Calu3 (cell line): ENCODE measurements around the gene MMP23B. TPM values are rescaled to one million over a fixed set of nuclear protein-coding genes. Genes with fewer than 3 reads are reported as not detected.

Source experiments
- BruUV-seq: library from RNA; stranded (reverse); fragments of 400-500 nt; replicated peaks from 2 replicates; lab custom pipeline; 2021; lab: Mats Ljungman, UMichigan
- CTCF ChIA-PET: fragments of 300-600 bp; sonication (Branson Sonifier 250); formaldehyde crosslinking; loops from one replicate; lab custom pipeline; 2022; ENCODE audit warnings: antibody characterized with exemption; lab: Charles Lee
- DNase-seq: peaks from one replicate; pipeline ENCODE4 v3.0.0; 2022
- H3K27ac Mint-ChIP-seq: one replicate; pipeline ENCODE4 v1.8.0; 2022; ENCODE audit warnings: mixed read lengths; ENCODE audit not compliant: unreplicated experiment
- H3K27me3 Mint-ChIP-seq: one replicate; pipeline ENCODE4 v1.8.0; 2022; ENCODE audit warnings: mixed read lengths; ENCODE audit not compliant: unreplicated experiment
- H3K36me3 Mint-ChIP-seq: one replicate; pipeline ENCODE4 v1.8.0; 2022; ENCODE audit warnings: mild to moderate bottlenecking, moderate library complexity, mixed read lengths; ENCODE audit not compliant: insufficient read depth, unreplicated experiment
- H3K4me1 Mint-ChIP-seq: one replicate; pipeline ENCODE4 v1.8.0; 2022; ENCODE audit warnings: mild to moderate bottlenecking, low read depth, mixed read lengths; ENCODE audit not compliant: unreplicated experiment
- H3K4me3 Mint-ChIP-seq: one replicate; pipeline ENCODE4 v1.8.0; 2022; ENCODE audit warnings: mild to moderate bottlenecking, low read depth, moderate library complexity, mixed read lengths; ENCODE audit not compliant: unreplicated experiment
- H3K9me3 Mint-ChIP-seq: one replicate; pipeline ENCODE4 v1.8.0; 2022; ENCODE audit warnings: low read depth, mixed read lengths; ENCODE audit not compliant: unreplicated experiment
- intact Hi-C: fragments of 100-400 bp; cut with micrococcal nuclease; formaldehyde crosslinking; loops from one replicate; pipeline ENCODE4 v1.10.0; 2022; ENCODE audit not compliant: unreplicated experiment
- total RNA-seq: library from RNA; stranded (reverse); gene quantifications from 2 replicates; pipeline ENCODE4 v1.2.3, GENCODE V29; 2022
- TF ChIP-seq, protein P1 (sequence below): fragments of 200-600 bp; IDR thresholded peaks from one replicate; pipeline ENCODE4 v1.8.0; 2022; ENCODE audit warnings: antibody characterized with exemption; ENCODE audit not compliant: unreplicated experiment

MMP23B gene
- total RNA-seq, 1 experiment from 2014 or later, result 1.9 TPM

DNA sequence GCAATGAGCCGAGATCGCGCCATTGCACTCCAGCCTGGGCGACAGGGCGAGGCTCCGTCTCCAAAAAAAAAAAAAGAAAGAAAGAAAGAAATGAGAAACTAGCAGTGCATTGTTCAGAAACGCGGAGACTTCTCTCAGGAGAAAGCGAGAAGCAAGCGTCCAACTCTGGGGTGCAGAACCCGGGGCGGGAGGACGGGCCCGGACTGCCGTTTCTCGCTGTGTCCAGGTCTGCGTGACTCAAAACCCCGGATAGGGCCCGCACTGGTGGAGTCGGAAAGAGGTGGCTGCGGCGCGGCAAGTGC is 17.1 kb upstream of the MMP23B start:
- Mint-ChIP-seq H3K9me3 (no peaks in the 10 kb centered on the region), H3K4me1 (peaks cover 16% of the 10 kb centered on the region)

DNA sequence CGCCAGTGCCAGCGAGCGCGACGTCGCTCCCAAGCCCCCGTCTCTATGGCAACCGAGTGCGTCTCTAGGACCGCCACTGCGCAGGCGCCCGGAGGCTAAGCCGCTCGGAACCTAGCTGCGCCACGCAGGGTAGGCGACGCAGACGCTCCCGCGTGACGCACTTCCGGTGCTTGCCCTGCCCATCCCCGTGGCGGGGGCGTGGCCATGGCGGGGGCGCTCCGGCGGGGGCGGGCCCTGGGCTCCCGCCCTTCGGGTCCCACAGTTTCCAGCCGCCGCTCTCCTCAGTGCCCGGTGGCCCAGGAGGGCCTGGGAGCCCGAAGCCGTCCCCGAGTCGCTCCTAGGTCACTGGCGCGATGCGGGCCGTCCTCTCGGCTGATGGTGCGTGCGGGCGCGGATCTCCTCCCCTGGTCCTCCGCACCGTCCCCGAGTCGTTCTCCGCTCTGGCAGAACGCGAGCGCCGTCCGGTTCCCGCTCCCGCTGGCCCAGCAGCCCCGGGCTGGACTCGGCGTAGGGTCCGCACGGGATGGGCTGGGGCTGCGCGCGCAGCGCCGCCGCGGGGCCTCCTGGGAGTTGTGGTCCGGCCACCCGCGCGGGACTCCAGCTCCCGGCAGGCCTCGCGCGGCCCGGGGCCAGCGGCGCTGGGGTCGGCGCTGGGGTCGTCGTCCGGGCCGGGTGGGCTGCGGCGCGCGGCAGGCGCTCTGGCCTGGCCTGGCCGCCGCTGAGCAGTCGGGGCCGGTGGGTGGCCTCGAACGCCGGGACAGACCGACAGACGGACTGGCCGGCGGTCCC is 16.5 kb upstream of the MMP23B start, which contains the start of gene MIB2:
TSS of gene MIB2 (plus strand) at position 245 of the 789 bp plus-strand sequence. CDS start 7,953 bp downstream, outside the sequence.
- peak within 1 kb of the TSS; percentile 81 for H3K27ac Mint-ChIP-seq
- H3K36me3 Mint-ChIP-seq, result peaks cover 27% of the 10 kb centered on the region
- peak within 1 kb of the TSS; percentile 87 for H3K4me3 Mint-ChIP-seq
- DNase-seq, result peak; percentile 96
- CTCF ChIA-PET, result no interaction called here
- BruUV-seq, result no TSS peak
- intact Hi-C loops, result no loop called here
- peaks cover 10% of the 10 kb centered on the region for H3K27me3 Mint-ChIP-seq
- TF ChIP-seq, protein P1, sequence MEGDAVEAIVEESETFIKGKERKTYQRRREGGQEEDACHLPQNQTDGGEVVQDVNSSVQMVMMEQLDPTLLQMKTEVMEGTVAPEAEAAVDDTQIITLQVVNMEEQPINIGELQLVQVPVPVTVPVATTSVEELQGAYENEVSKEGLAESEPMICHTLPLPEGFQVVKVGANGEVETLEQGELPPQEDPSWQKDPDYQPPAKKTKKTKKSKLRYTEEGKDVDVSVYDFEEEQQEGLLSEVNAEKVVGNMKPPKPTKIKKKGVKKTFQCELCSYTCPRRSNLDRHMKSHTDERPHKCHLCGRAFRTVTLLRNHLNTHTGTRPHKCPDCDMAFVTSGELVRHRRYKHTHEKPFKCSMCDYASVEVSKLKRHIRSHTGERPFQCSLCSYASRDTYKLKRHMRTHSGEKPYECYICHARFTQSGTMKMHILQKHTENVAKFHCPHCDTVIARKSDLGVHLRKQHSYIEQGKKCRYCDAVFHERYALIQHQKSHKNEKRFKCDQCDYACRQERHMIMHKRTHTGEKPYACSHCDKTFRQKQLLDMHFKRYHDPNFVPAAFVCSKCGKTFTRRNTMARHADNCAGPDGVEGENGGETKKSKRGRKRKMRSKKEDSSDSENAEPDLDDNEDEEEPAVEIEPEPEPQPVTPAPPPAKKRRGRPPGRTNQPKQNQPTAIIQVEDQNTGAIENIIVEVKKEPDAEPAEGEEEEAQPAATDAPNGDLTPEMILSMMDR, result no peak
- H3K4me1 Mint-ChIP-seq, result peaks cover 16% of the 10 kb centered on the region
- no peaks in the 10 kb centered on the region for H3K9me3 Mint-ChIP-seq

More for the DNA sequence above, 17.1 kb upstream of the MMP23B start:
- intact Hi-C loops, result no loop called here
- Mint-ChIP-seq H3K36me3 (peaks cover 27% of the 10 kb centered on the region), H3K27me3 (peaks cover 13% of the 10 kb centered on the region), H3K27ac (peak overlapping the region; percentile 81), H3K4me3 (peak overlapping the region; percentile 87)
- CTCF ChIA-PET, result no interaction called here
- BruUV-seq, result no TSS peak
- TF ChIP-seq, protein P1, result no peak
- no peak for DNase-seq

DNA sequence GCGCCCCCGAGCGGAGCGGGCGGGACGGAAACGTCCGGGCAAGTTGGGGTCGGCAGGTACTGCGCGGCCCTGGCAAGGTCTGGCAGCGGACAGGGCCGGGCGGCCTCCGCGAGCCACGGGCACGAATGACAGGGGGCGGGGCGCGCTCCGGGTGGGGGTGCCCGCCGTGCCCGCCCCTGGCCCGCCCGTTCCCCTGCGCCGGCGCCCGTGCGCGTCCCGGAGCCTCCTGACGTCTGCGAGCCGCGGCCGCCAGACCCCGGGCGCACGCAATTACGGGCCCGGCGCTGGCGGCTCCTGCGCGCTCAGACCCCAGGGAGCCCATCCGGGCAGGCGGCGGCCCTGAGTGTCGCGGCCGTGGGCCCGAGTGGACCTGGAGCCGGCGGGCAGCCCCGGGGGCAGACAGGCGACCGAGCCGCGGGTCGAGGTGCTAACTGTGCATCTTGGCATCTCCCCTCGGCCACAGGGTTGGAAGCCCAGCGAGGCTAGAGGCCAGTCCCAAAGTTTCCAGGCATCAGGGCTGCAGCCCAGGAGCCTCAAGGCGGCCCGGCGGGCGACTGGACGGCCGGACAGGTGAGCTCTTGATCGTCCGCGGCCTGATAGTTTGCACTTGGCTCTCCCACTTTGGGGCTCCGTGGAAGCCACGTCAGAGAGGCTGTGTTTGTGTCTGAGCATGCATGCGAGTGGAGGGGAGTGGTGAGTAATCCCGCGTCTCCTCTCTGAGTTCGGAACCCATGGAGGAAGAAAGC is 15.8 kb upstream of the MMP23B start:
- Mint-ChIP-seq H3K27ac (no peak overlapping the region), H3K9me3 (no peaks in the 10 kb centered on the region), H3K4me1 (peaks cover 16% of the 10 kb centered on the region), H3K4me3 (peak overlapping the region; percentile 87), H3K27me3 (peaks cover 2% of the 10 kb centered on the region), H3K36me3 (peaks cover 27% of the 10 kb centered on the region)
- intact Hi-C loops, result no loop called here
- BruUV-seq, result no TSS peak
- DNase-seq, result no peak
- TF ChIP-seq, protein P1, result no peak
- CTCF ChIA-PET, result no interaction called here

DNA sequence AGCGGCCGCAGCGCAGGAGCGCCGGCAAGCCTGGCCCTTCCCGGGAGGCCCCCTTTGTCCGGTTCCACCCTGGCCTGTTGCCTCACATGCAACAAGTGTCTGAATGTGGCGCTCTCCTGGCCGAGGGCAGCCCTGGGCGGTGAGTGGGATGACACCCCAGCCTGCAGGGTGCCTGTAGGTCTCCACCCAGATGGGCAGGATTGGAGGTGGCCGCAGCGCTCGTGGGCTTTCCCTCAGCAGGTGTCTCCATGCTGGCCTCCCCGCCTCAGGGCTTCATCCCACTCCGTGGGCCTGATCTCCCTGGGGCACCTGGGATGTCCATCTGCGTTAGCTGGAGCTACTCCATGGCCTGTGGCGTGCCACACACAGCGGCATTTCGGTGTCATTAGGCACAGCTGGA is 15.1 kb upstream of the MMP23B start:
- CTCF ChIA-PET, result no interaction called here
- no peak for DNase-seq

More for the DNA sequence above, 15.1 kb upstream of the MMP23B start:
- H3K4me1 Mint-ChIP-seq, result peaks cover 16% of the 10 kb centered on the region
- no peak overlapping the region for H3K27ac Mint-ChIP-seq
- H3K4me3 Mint-ChIP-seq, result peak overlapping the region; percentile 87
- H3K36me3 Mint-ChIP-seq, result peaks cover 27% of the 10 kb centered on the region
- BruUV-seq, result no TSS peak
- no peaks in the 10 kb centered on the region for H3K9me3 Mint-ChIP-seq
- intact Hi-C loops, result no loop called here
- H3K27me3 Mint-ChIP-seq, result no peaks in the 10 kb centered on the region
- TF ChIP-seq, protein P1, result no peak
